T47D (cell line): ENCODE results near the gene VCAN.

Experiments
- DNase-seq, 2 experiments: peaks; one replicate each; pipeline versions ENCODE4 v3.0.0 to v3.0.0-alpha.2; 2011 to 2012; ENCODE audit warnings: low read depth in 1 of 2, low spot score in 1 of 2
- JUND ChIP-seq: IDR thresholded peaks from 2 replicates; pipeline ENCODE4 v1.6.1; 2012; ENCODE audit warnings: low read depth
- in situ Hi-C: cut with HindIII; loops from 2 replicates; pipeline ENCODE4 v1.10.0; 2016; ENCODE audit warnings: low sequenced_read_pairs, low pct_unique_long_range_greater_than_20kb

VCAN gene

DNA sequence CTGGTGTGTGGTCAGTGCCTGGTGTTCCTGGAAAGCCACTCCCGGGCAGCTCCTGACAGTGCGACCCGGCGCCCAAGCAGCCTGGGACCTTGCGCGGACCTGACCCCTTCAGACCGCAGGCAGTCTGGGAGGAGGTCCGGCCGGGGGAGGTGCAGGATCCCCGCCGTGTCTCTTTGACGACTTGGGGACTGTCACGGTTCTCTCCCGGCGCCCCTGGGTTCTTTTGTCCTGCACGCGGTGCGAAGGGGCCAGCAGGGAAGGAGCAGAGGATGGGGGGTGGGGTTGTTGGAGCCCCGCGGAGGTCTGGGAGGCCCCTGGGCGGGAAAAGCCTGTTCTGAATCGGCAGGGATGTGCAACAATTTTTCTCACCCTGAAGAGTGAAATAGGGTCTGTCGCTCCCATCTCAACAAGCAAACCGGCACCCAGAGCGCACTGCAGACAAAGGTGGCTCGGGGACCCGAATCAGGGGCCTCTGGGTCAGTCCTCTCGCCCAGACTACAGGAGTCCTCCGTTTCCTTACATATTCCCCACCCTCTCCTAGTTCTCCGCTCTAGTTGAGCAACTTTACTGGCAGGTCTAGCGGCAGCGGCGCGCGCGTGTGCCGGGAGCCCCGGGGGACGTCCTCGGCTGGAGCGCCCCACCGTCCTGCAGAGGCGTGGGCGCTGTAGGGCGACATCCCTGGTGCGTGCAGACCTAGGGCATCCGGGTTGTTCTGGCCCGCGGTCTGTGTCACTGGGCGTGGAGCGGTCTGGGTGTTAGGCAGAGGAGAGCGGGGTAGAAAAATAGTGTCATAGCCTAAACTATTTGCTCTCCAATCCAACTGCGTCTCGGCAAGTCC, 1.2 kb downstream of the VCAN start:
- no peak for DNase-seq
- no peak for TF ChIP-seq JUND
- in situ Hi-C loops: no loop called here

- DNase-seq: peak; percentile 57 to 74
These were observed 2.0 kb downstream of the VCAN start for GRCh38 chr5:83473346-83474160.

DNA sequence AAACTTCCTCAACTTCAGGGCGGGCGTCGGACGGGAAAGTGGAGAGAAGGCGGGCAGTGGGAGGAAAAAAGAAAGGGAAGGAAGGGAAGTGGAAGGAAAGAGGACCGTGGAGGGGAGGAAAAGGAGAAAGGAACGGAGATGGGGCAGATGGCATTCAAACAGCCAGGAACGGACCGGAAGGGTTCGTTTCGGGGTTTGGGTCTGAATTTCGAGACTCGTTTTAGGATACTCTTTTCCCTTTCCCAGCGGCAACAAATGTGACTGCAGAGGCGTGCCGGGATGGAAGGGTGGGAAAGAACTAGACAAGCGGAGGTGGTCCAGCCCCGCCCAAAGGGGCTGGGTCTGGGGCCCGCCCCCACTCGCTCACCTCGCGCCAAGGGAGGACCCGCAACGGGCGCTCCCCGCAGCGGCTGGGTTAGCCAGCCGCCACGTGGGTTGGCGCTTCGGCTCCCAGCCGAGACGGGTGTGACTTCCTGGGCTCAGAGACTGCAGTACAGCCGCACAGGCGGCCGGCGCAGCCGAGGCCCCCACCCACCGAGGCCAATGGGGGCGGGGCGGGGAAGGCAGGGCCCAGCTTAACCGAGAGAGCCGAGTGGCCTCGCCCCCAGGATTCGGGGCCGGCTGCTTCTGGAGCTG, 2.7 kb downstream of the VCAN start:
- in situ Hi-C loops: no loop called here
- DNase-seq: peak in 1 of 2 experiments; percentile 58
- no peak for TF ChIP-seq JUND

More at GRCh38 chr5:83473346-83474160, 2.0 kb downstream of the VCAN start:
- TF ChIP-seq JUND: no peak
- in situ Hi-C loops: no loop called here

GRCh38 chr5:83474991-83475390, 3.4 kb downstream of the VCAN start:
- TF ChIP-seq JUND: no peak
- in situ Hi-C loops: no loop called here
- DNase-seq: no peak

DNA sequence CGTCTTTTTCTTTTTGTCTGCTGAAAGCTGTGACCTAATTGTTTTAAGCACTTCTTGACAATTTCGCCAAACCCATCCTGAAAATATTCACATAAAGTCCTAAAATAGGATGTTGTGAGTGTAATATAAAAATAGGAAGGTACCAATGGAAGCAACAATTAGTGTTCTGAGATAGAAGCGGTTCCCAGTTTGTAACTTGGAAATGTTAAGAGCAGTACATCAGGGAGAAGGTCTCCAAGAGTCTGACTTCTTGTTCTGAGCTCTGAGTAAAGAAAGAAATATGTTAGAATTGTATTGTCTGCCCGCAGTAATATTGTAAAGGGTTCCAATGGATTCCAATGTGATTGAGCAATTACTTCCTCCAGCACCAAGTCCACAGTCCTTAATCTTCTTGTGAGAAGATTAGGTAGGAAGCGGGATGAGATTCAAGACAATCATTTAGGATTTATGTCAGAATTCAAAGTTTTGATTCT, 3.9 kb downstream of the VCAN start:
- DNase-seq: no peak
- no peak for TF ChIP-seq JUND
- in situ Hi-C loops: no loop called here

DNA sequence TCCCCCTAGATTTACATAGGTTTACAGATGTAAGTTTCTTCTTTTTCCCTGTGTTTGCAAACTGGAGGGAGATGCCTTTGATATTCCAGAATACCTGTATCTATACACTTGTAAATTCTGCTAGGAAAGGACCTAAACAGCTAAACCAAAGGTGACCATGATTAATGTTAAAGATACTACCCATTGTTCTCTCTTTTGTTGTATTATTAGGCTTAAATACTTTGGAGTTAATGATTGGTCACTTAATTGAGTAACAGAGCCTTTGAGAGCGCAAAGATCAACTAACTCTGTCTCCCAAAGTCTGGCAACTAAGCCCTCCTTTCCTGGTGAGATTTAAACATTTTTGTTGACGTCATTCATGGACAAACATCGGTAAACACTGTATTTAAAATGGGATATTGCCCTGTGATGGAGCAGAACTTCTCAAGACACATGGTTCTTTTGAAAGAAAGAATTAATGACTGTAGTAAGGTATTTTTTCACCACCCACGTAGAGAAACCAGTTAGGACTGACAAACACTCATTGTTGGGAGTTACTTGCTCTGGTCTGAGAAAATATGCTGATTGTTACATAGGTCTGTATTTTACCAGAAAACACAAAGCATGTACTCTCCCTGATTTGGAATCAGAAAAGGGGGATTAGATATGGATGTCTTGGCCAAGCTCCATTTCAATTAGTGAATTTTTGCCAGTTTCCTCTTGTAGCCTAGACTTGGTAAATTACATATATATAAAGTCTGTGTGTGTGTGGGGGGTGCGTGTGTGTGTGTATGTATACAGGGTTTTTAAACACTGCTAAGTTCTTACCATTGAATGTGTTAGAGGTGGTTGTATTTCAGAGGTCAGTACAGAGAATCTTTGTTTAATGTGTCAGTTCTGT, 4.6 kb downstream of the VCAN start:
- in situ Hi-C loops: no loop called here
- DNase-seq: no peak
- TF ChIP-seq JUND: no peak

DNA sequence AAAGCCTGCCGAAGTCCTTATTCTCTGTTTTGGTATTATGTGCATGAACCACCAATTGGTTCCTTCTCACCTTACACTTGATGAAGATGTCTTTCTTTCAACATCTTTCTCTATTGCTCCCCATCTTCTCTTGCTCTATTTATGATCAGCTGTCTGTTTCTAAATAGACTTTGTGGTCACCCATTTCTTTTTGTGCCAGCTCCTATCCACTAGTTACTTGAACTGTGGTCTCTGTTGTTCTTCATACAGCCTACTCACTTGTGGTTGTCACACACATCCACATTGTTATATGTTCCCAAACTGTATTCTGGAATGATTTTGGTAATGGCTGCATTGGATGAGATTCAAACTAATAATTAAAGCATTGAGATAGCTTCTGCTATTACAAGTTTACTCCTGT, 11.4 kb downstream of the VCAN start:
- no peak for TF ChIP-seq JUND
- no peak for DNase-seq
- in situ Hi-C loops: no loop called here

DNA sequence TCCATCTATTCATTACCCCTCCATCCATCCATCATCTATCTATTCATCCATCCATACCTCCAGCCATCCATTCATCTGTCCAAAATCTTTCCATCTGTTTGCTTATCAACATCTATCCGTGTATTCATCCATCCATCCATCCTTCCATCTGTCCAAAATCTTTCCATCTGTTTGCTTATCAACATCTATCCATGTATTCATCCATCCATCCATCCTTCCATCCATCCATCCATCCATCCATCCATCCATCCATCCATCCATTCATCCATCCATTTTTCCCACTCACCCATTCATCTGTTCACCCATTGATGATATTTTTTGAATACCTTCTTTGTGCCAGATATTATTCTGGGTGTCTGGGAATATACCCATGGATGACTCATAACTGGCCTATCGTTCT, 12.8 kb downstream of the VCAN start:
- in situ Hi-C loops: no loop called here

GRCh38 chr5:83485842-83486241, 14.3 kb downstream of the VCAN start:
- no peak for TF ChIP-seq JUND
- no peak for DNase-seq
- in situ Hi-C loops: no loop called here

More for the DNA sequence above, 12.8 kb downstream of the VCAN start:
- no peak for DNase-seq
- TF ChIP-seq JUND: no peak

- TF ChIP-seq JUND: no peak
- no peak for DNase-seq
- in situ Hi-C loops: no loop called here
These were observed 15.6 kb downstream of the VCAN start for GRCh38 chr5:83487155-83487554.

DNA sequence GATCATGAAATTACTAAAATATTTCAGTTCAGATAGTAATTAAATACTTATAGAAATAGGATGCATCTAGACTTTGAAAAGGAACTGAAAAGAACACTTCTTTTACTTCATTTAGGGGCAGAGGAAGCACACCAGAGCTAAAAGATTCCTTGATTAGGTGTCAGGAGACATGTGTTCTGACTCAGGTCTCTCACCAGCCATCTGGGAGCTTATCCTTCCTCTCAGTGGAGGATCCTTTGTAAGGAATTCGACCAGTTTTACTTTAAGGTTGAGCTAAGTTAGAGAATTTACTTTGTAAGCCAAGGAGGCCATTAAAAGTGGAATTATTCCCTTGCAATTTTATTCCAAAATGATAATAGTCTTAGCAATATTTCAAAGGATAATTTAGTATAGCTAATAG, 16.7 kb downstream of the VCAN start:
- DNase-seq: no peak
- in situ Hi-C loops: no loop called here
- TF ChIP-seq JUND: no peak

- in situ Hi-C loops: no loop called here
- no peak for TF ChIP-seq JUND
- no peak for DNase-seq
These were observed 17.3 kb downstream of the VCAN start for GRCh38 chr5:83488821-83489220.
